B cell (primary cell): ENCODE data around the gene KIF22.

Source experiments
- EZH2 ChIP-seq: IDR thresholded peaks from 2 replicates; pipeline ENCODE4 v1.6.1; 2012; ENCODE audit warnings: borderline replicate concordance, low read depth, mild to moderate bottlenecking, moderate library complexity, low read length; ENCODE audit not compliant: insufficient read depth, poor library complexity, severe bottlenecking
- TF ChIP-seq, protein P1 (sequence below): fragments of 200-600 bp; IDR thresholded peaks from one replicate; pipeline ENCODE4 v1.8.0; 2022; ENCODE audit warnings: antibody characterized with exemption, mild to moderate bottlenecking

DNA sequence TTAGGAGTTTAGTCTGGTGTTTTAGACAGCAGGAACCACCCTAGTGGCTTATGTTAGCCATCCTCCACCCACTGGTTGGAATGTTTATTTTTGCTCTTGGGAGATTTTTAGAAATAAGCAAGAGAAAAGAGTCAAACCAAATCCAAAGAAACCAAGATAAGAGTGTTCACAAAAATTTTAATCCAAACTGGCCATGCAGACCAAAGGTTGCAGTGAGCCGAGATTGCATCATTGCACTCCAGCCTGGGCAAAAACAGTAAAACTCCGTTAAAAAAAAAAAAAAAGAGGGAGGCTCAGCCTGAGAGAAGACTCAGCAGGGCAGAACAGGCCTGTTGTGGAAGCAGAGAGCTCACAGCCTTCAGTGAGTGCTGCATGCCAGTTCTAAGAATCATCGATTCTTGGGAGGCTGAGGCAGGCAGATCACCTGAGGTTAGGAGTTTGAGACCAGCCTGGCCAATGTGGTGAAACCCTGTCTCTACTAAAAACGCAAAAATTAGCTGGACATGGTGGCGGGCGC lies 32.5 kb upstream of the KIF22 start:
- TF ChIP-seq EZH2 = no peak
- TF ChIP-seq, protein P1, sequence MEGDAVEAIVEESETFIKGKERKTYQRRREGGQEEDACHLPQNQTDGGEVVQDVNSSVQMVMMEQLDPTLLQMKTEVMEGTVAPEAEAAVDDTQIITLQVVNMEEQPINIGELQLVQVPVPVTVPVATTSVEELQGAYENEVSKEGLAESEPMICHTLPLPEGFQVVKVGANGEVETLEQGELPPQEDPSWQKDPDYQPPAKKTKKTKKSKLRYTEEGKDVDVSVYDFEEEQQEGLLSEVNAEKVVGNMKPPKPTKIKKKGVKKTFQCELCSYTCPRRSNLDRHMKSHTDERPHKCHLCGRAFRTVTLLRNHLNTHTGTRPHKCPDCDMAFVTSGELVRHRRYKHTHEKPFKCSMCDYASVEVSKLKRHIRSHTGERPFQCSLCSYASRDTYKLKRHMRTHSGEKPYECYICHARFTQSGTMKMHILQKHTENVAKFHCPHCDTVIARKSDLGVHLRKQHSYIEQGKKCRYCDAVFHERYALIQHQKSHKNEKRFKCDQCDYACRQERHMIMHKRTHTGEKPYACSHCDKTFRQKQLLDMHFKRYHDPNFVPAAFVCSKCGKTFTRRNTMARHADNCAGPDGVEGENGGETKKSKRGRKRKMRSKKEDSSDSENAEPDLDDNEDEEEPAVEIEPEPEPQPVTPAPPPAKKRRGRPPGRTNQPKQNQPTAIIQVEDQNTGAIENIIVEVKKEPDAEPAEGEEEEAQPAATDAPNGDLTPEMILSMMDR = no peak
